GM18499 (cell line): ENCODE measurements around the gene DNMBP.
"Not testable (repeated sequence)": the region's sequence is repeated elsewhere in the genome, so short reads cannot be mapped to it uniquely, and the experiment has no call there.

ENCODE experiments used
- ATAC-seq: cut with Tn5 transposase; IDR thresholded peaks from one replicate; pipeline ENCODE4 v1.9.1; 2021; ENCODE audit warnings: moderate number of reproducible peaks; ENCODE audit not compliant: insufficient read depth, unreplicated experiment

The DNMBP gene

GRCh38 chr10:100019787-100020141, 10.0 kb upstream of the DNMBP start:
- ATAC-seq, result no peak

DNA sequence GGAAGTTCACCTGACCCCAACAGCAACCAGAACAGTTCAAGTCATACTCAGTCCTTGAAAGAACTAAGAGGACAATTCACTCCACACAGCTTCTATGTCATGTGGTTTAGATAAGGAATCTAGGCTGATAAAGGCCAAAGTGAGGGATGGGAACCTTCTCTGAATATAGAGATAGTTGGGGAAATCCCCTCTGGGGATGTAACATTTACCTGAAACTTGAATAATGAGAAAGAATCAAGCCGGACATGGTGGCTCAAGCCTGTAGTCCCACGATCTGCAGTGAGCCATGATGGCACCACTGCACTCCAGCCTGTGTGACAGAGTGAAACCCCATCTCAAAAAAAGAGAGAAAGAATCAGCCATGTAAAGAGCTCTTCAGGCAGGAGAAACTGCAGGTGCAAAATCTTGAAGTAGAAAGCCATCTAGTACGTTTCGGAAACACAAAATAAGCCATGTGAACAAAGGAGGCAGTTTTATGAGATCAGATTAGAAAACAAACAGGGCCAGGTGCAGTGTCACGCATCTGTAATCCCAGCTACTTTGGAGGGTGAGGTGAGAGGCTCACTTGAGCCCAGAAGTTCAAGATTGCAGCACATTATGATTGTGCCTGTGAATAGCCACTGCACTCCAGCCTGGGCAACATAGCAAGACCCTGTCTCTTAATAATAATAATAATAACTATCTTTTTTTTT, 4.5 kb upstream of the DNMBP start:
- peak; percentile 54 for ATAC-seq

DNA sequence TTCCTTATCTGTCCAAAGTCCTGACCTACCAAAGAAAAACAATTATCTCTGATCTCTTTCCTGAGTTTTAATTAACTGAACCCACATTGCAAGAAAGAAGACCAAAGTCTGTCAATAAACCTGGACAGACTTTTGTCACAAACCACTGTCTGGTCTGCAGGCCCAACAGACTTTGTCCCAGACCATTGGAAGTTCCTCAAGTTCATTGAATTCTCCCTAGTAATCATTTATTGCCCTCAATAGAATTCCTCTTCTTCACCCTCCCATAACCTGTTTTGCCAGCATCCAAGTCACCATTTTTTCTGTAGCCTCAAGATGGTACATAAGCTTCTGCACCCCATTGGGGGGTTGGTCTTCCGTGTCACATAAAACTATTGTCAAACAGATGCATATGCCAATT, 3.9 kb upstream of the DNMBP start:
- no peak for ATAC-seq

DNA sequence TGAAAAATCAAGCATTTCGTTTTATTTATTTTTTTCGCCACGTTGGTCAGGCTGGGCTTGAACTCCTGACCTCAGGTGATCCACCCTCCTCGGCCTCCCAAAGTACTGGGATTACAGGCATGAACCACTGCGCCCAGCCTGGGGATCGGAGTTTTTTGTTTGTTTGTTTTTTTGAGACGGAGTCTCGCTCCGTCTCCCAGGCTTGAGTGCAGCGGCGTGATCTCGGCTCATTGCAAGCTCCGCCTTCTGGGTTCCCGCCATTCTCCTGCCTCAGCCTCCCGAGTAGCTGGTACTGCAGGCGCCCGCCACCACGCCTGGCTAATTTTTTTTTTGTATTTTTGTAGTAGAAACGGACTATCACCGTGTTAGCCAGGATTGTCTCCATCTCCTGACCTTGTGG, 2.2 kb upstream of the DNMBP start:
- ATAC-seq, result not testable (repeated sequence)

DNA sequence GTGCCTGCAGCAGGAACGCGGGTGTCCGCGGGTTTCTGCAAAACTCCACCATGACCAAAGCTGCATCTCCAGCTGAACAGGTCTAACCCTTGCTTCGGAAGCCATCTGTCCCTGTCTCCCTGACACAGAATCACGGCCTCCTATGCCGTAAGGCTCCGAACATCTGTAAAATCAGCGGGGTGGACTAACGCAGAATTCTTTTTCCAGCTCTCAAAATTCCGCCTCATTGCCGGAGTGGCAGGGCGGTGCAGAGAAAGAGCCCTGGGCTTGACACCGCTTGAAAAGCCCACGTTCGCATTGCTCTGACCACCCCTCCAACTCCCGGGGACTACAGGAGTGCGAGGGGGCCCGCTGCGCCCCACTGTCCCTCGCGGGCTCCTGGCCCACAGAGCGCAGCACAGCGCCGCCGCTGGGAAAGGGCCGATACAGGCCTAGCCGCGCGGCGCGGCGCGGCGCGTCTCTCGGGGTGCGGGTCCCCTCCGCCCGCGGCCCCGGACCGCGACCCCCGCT, 409 bp downstream of the DNMBP start:
- ATAC-seq, result no peak

- no peak for ATAC-seq
These were observed 952 bp downstream of the DNMBP start for GRCh38 chr10:100008708-100009282.

DNA sequence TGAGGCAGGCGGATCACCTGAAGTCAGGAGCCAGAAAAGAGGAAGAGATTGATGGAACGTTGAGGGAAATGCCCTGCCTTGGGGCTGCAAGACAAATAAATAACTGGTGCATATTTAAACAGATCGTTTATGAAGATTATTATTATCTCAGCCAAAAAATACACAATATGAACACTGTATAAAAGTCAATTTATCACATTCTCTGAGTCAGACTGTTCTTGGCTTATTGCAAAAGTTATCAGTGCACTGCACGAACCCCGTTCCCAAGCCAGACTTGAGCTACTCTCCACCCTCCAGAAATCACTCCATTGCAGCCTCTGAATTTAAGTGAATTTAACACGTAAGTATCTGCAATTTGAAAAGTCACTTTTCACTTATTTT, 1.6 kb downstream of the DNMBP start:
- no peak for ATAC-seq

DNA sequence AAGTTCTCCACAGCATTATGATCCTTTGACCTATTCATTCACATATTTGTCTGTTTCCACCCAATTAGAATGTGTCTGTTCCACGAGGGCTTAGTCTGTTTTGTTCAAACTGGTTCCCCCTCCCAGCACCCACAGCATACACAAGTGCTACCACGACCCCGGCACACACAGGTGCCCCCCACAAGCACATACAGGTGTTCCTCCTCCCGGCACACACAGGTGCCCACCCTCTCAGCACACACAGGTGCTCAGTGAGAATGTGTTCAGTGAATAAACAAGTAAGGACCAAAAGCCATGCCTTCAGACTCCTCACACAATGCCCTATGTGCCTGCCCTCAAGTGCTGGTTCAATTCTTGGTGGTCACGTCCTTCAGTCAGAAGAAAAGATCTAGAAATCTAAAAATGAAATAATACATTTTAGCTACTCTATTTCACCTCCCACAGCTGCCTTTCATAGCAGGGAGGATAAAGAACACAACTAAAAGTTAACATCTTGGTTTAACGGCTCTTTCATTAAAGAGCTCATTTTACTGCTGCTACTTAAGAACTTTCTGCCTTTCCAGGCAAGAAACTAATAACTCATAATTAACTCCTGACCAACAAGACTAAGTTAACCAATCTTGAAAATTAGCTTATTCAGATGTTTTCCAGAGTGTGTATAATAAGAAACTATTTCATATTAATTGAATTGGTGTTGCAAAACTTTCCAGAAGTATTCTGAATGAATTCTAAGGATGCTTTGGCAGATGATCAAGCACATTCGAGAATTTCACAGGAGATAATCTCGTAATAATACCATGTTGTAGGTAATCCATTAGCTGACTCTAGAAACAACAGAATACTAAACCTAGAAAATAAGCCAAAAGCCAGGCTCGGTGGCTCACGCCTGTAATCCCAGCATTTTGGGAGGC, 2.3 kb downstream of the DNMBP start:
- ATAC-seq, result no peak

DNA sequence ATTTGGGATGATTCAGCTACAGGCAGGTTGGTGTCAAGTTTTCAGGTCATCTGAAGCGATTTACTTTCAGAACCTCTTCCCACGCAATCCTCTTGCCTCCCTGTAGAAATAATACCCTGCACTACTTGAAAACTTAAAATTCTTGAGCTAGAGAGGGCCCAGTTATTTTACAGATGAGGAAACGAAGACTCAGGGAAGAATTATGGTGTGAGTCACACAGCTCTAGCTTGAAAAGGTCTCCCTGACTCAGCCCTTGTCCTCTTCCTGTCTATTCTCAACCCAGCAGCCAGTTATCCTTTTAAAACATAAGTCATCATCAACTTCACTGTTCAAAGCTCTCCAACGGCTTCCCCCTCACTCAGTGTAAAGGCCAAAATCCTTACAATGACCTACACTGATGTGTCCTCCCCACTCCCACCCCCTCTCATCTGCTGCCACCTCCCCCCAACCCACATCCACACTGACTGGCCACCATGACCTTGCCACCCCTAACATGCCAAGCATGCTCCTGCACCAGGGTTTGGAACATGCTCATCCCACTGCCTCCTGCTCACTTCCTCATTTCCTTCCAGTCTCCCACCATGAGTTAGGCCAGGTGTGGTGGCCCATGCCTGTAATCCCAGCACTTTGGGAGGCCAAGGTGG, 3.4 kb downstream of the DNMBP start:
- ATAC-seq, result no peak

- no peak for ATAC-seq
These were observed 4.8 kb downstream of the DNMBP start for GRCh38 chr10:100004805-100005510.

- ATAC-seq, result no peak
These were observed 9.6 kb downstream of the DNMBP start for GRCh38 chr10:100000109-100000644.

DNA sequence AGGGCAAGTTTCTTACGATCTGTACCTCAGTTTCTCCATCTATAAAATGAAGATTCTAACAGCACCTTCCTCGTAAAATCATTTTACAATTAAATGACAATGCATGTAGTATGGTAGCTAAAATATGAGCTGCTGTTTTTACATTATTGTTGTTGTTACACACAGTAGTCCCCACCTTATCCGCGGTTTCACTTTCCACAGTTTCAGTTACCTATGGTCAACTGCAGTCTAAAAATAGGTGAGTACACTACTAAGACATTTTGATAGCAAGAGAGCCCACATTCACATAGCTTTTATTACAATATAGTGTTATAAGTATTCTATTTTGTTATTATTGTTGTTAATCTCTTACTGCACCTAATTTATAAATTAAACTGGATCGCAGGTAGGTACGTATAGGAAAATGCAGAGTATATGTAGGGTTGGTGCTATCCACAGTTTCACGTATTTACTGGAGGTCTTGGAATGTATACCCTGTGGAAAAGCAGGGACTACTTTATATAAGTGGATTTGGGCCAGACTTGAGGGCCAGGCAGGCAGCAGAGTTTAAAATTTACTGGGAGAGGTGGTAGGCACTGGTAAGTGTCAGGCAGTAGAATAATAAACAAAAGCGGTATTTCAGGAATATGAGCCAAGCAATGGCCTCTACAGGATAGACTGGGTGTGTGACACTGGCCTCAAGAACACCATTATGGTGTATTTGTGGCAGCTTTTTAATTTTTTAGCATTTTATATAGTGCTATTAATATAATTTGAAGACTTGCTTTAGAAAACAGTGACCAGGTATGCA, 10.2 kb downstream of the DNMBP start:
- ATAC-seq, result no peak

- no peak for ATAC-seq
These were observed 10.9 kb downstream of the DNMBP start for GRCh38 chr10:99998889-99999288.

GRCh38 chr10:99996671-99997648, 12.8 kb downstream of the DNMBP start:
- ATAC-seq, result no peak

DNA sequence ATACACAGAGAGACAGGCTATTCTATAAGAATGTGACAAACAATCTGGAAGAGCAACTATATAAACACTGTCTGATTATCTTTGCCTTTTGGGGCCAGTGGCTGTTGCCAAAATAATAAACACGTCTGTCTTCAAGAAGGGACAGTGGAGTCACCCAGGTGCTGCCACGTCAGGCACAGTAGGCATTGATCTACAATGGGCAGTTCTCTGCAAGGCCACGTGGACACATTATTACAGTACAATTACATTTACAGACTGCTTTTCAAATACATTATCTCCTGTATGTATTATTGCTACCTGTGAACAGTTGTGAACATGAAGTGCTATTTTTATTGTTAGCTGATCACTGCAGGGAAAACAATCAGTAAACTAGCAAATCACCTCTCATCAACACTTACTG, 14.0 kb downstream of the DNMBP start:
- no peak for ATAC-seq

- no peak for ATAC-seq
These were observed 14.5 kb downstream of the DNMBP start for GRCh38 chr10:99995269-99995668.

- no peak for ATAC-seq
These were observed 14.9 kb downstream of the DNMBP start for GRCh38 chr10:99994801-99995200.
